ENCODE results near the gene ENTREP1.

ENTREP1 gene

DNA sequence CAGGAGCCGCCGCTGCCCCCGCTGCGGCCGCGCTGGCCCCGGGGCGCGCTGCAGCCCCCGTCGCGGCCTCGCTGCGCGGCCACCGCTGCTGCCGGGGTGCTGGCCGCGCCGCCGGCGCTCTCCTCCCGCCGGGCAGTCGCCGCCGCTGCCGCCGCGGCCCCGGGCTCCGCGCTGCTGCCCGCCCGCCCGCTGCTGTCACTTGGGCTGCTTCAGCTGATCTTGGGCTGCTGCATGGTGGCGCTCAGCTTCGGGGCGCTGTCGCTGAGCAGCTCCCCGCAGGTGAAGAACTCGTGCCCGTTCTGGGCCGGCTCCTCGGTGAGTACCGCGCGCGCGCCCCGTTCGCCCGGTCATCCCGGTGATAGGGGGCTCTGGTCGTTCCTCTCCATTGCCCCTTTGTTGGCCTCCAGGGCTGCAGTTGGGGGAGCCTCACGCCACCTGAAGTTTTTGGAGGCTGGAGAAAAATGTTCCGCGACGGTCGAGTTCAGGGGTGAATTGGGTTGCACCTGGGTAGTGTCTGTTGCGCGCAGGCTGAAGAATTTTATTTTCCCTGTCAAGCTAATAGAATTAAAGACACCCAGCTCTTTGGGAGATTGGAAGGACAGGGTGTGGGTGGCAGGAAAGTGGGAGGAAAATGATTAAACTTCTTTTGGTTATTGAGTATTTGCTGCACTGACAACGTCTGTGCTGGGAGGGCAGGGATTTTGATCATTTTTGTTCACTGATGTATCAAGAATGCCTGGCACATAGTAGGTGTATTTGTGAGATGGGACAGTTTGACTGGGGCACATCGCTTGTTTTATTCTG is 596 bp downstream of the ENTREP1 start:
- Histone ChIP-seq H3K36me3 (no peaks in the 10 kb centered on the region), H3K9me3 (no peaks in the 10 kb centered on the region), H3K27me3 (no peaks in the 10 kb centered on the region), H3K27ac (peak overlapping the region; percentile 76 to 77), H3K4me3 (peak overlapping the region; percentile 65 to 82), H3K4me1 (peaks cover 0 to 12% (median 10%) of the 10 kb centered on the region in 4 donors)
- TF ChIP-seq, protein P1, sequence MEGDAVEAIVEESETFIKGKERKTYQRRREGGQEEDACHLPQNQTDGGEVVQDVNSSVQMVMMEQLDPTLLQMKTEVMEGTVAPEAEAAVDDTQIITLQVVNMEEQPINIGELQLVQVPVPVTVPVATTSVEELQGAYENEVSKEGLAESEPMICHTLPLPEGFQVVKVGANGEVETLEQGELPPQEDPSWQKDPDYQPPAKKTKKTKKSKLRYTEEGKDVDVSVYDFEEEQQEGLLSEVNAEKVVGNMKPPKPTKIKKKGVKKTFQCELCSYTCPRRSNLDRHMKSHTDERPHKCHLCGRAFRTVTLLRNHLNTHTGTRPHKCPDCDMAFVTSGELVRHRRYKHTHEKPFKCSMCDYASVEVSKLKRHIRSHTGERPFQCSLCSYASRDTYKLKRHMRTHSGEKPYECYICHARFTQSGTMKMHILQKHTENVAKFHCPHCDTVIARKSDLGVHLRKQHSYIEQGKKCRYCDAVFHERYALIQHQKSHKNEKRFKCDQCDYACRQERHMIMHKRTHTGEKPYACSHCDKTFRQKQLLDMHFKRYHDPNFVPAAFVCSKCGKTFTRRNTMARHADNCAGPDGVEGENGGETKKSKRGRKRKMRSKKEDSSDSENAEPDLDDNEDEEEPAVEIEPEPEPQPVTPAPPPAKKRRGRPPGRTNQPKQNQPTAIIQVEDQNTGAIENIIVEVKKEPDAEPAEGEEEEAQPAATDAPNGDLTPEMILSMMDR (IDR thresholded peaks at IDR 0.05): no peak
- DNase-seq: peak in 1 of 2 donors; percentile 67
- intact Hi-C loops (cut with DNase I; ENCODE audit: low total_unique reads): no loop called here

DNA sequence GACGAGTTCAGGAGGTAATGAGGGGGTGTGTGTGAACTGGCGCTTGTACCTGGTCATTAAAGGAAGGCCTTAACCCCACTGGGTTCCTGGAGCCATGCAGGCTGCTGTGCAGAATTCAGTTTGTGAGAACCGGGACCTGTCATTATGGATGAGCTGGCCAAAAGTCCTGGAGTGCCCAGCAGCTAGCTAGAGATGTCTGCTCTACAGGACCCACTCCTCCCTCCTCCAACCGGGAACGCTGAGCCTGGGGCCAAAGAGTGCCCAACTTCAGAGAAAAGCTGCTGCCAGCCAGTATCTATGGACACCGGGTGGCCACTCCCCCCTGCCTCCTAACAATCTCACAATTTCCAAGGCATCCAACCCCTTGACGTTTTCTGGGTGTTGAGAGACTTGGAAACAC is 1.2 kb downstream of the ENTREP1 start:
- H3K9me3 ChIP-seq: no peaks in the 10 kb centered on the region
- intact Hi-C loops (cut with DNase I; ENCODE audit: low total_unique reads): no loop called here
- H3K4me1 ChIP-seq: peaks cover 0 to 12% (median 10%) of the 10 kb centered on the region in 4 donors
- TF ChIP-seq, protein P1 (IDR thresholded peaks at IDR 0.05): no peak
- H3K27ac ChIP-seq: no peak overlapping the region
- no peaks in the 10 kb centered on the region for H3K27me3 ChIP-seq
- H3K4me3 ChIP-seq: peak overlapping the region in 1 of 2 donors; percentile 82
- DNase-seq: no peak
- H3K36me3 ChIP-seq: no peaks in the 10 kb centered on the region

DNA sequence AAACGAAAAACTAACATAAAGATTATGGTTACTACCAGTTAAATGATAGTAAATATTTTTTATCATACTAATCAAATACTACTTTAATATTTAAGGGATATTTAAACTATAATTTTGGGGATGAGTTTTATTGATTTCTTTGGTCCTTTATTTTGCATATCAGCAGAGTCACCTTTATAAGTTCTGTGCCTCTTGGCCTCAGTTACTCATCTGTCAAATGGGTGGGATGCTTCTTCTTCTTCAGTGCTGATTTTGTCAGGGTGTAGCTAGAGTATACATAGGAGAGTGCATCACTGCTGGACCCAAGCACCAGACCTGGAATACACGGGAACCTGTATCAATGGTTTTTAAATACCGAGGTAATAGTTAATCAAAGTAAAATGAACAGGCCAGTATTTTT is 5.6 kb downstream of the ENTREP1 start:
- H3K36me3 ChIP-seq: no peaks in the 10 kb centered on the region
- no peak overlapping the region for H3K27ac ChIP-seq
- peaks cover 0 to 12% (median 9%) of the 10 kb centered on the region in 4 donors for H3K4me1 ChIP-seq
- H3K27me3 ChIP-seq: no peaks in the 10 kb centered on the region
- H3K4me3 ChIP-seq: no peak overlapping the region
- no peaks in the 10 kb centered on the region for H3K9me3 ChIP-seq
- TF ChIP-seq, protein P1 (IDR thresholded peaks at IDR 0.05): no peak
- no peak for DNase-seq
- intact Hi-C loops (cut with DNase I; ENCODE audit: low total_unique reads): no loop called here

DNA sequence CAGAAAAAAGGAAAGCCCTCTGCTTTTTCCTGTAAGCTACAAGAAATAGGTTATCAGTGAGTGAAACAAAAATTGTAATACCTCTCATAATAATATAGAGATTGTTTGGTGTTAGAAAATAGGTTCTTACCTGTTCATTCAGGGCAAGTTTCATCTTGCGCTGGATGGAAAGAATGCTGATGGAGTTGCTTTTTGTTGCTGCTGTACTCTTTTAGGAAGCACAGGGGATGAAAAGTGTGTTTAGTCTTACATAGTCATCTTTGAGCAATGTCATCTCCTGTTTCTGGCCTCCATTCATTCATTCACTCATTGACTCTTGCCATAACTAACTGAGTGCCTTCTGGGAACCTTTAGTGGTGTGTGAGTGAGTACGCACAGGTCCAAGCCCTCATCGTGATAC is 6.4 kb downstream of the ENTREP1 start:
- DNase-seq: no peak
- H3K4me1 ChIP-seq: peaks cover 0 to 3% (median 1%) of the 10 kb centered on the region in 4 donors
- H3K27me3 ChIP-seq: no peaks in the 10 kb centered on the region
- TF ChIP-seq, protein P1 (IDR thresholded peaks at IDR 0.05): no peak
- H3K4me3 ChIP-seq: no peak overlapping the region
- intact Hi-C loops (cut with DNase I; ENCODE audit: low total_unique reads): no loop called here
- H3K9me3 ChIP-seq: no peaks in the 10 kb centered on the region
- no peak overlapping the region for H3K27ac ChIP-seq
- H3K36me3 ChIP-seq: no peaks in the 10 kb centered on the region

DNA sequence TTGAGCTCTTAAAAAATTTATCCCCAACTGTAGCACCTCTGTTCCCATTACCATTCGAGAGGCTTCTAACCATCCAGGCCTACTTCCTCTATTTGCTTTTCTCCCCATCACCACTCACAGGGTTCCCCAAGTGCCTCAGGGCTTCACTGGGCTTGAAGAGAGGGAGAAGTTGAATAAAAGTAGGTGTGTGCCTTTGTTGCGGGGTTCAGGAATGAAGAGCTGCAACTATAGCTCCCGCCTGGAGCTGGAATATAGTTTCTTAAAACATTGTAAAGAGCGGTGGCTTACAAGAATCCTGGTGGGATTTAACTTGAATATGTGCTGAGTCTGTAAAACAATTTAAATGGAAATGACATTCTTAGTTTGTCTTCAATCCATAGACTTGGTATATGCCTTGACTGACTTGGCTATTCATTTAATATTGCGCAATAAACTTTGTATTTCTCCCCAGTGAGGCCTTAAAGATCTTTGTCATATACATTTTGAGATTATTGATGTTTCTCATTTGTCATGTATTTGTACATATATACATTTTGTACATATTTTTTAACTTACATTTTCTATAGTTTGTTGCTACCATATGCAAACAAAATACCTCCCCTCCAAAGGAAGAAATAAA is 7.2 kb downstream of the ENTREP1 start:
- Histone ChIP-seq H3K27ac (no peak overlapping the region), H3K27me3 (no peaks in the 10 kb centered on the region)
- intact Hi-C loops (cut with DNase I; ENCODE audit: low total_unique reads): no loop called here

More for the DNA sequence above, 7.2 kb downstream of the ENTREP1 start:
- Histone ChIP-seq H3K9me3 (no peaks in the 10 kb centered on the region), H3K36me3 (no peaks in the 10 kb centered on the region), H3K4me1 (no peaks in the 10 kb centered on the region), H3K4me3 (no peak overlapping the region)
- TF ChIP-seq, protein P1 (IDR thresholded peaks at IDR 0.05): no peak
- no peak for DNase-seq
